HG03175 (cell line): ENCODE results near the gene ROS1.

Experiments used
- ATAC-seq: cut with Tn5 transposase; IDR thresholded peaks from one replicate; pipeline ENCODE4 v1.9.1; 2021; ENCODE audit warnings: mild to moderate bottlenecking, moderate library complexity; ENCODE audit not compliant: unreplicated experiment

Gene ROS1

DNA sequence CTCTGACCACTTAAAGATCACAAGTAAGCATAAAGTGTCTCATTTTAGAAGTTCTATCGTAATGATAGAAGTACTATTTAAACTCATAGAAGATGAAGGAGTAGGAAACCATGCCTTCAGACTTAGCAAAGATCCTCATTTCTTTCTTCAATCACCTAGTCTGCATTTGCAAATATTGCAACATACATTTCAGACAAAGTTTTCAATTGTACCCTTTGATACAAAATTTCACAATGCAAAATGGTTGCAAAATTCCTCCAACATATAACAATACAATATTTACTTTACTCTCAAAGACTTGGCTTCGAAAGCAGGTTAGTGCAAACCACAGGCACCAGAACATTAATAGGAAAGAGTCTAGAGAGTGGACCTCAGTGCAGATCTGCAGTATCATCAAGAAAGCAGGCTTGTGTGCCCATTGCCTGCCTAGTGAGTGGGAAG, 16.1 kb upstream of the ROS1 start:
- ATAC-seq, result no peak

DNA sequence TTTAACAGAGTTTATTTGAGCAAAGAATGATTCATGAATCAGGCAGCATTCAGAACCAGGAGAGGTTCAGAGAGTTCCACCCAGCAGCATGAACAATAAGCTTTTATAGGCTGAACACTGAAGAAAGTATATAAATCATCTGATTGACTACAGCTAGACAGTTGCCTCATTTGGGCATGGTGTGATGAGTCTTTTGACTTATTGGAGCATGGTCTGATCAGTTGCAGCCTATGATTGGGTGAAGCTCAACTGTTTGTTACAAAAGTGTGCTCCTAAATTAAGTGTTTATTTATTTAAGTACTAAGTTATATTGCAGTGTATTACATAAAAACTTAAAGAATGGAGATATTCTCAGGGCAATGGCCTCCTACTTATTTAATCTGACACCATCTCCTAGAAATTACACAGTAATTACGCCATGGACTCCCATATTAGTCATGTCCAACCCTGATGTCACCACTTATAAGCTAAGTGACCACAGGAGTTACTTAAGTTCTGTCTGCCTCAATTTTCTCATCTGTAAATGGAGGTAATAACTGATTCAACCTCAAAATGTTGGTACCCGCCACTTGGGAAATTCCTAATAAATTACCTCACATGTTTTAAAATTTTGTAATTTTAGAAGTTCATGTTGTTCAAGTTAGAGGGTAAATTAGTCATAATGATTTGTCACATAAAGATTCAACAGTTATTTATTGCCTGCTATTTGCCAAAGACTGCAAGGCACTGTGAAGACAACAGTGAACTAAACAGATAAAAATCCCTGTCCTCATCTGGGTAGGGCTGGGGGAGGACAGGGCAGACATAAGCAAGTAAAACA, 15.2 kb upstream of the ROS1 start:
- no peak for ATAC-seq

DNA sequence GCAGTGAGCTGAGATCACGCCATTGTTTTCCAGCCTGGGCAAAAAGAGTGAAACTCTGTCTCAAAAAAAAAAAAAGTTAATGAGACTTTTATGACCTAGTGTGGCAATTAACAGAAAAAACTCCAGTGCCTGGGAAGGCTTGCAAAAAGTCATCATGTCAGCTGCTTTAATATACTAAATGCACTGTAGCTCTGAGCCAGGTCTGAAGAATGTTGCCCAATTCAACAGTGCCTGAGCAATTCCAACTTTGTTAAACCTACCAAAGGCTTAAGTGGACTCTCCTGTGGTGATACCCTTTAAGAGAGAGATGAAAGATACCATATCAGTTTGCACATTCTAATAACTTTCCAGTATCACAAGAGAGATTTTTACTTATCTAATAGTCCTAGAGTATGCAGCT, 6.5 kb upstream of the ROS1 start:
- no peak for ATAC-seq

DNA sequence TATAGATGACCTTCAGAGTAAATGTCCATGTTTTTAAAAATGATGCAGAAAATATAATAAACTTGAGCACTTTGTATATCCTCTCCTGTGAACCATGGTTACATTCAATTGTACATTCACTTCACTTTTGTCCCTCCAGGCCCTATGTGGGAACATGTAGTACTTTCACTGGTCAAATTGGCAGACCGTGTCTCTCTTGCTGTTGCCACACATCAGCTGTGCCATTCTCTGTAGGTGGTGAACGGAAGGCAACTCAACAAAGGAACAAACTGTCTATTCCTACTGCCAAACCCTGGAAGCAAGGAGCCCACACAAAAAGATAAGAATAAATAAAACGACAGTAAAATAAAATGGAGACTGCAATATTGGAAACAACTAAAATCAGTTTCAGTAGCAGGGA, 2.0 kb downstream of the ROS1 start:
- ATAC-seq, result no peak

DNA sequence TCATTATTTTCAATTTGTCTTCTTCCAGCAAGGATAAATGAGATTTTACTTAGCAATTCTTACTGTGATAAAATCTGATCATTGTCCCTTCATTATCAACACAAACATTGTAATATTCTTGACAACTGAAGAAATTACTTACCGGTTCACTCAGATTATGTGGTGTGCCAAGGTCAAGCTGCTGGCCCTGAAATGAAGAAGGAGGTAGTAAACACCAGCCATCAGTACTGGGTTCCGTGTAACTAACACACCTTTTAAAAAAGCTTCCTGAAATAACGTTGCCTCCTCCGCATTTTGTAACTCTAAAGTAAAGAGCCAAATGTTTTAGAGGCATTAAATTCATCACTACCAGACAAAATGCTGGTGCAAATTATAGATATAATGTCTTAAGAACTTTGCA, 7.4 kb downstream of the ROS1 start:
- ATAC-seq, result no peak

DNA sequence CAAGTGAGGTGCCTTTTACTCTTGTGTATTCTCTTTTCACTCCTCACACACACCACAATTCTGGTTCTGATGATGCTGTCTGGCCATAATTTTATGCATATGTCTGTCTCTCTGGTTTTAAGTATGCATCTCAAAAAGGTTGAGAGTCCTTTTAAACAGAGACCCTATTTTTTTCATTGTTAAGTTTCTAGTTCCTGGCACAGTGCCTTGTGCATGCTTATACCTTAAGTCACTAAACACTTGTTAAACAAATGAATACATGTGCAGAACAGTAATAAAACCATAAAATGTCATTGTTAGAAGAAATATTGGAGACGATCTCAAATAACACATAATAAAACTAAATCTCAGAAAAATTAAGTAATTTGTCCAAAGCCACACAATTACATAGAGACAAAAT, 7.9 kb downstream of the ROS1 start:
- ATAC-seq, result no peak

DNA sequence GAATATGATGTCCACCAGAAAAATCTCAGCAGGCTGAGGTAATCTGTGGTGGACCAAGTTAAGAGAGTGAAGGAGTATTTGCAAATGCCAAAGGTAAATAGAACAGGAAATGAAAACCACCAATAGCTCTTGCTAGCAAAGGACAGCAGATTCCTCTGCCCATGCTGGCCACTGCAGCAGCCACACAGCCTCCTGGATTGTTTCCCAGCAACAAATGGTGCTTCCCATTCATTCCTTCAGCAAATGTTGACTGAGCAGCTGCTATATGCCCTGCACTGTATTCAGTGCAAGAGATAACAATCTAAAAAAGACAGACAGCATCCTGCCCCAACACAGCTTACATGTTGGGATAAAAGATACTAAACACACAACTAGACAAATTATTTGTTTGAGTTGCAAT, 11.0 kb downstream of the ROS1 start:
- no peak for ATAC-seq

DNA sequence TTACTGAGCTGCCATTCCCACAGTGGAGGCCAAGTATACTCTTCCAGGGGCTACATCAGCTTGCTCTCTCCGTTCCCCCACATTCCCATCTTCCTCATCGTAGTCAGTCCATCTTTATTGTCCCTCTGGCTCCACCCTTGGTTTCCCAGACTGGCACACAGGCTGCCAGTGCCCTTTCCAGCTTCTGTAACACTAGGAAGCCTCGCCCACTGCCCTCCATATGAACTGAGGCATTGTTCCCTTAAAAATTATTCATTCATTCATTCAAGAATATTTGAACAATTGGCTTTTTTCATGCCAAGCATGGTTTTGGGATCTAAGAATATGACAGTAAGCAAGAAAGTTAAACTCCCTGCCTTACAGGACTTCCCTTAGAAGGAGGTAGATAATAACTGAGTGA, 14.3 kb downstream of the ROS1 start:
- no peak for ATAC-seq

DNA sequence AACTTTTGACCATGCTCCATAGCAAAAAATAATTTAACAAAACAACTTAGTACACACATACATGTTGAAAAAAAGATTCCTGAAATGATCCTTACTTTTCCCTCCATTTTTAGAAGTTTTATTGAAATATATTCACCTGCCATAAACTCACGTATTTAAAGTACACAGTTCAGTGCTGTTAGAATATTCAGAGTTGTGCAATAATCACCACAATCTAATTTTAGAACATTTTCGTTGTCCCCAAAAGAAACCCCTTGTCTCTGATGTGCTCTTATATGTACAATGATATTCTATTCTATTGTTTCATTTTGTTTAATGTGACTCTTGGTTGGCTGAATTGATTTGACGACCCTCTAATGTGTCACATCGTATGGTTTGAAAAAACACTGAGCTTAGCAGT, 15.9 kb downstream of the ROS1 start:
- no peak for ATAC-seq

DNA sequence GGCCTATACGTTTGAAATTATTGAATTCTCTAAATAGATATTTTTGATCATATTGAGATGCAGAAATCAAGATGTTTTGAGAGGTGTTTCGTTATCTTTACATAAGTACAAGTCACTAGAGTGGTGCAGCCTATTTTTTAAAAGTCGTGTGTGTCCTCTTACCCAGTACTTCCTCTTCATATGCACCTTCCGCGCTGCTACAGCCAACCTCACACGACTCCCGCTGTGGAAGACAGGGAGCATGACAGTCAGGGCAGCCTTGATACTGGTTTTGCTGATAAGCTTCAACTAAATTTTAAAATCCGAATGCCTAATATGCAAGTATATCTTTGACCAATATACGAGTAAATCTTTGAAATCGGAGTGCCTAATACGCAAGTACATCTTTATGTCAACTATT, 16.3 kb downstream of the ROS1 start:
- ATAC-seq, result no peak

DNA sequence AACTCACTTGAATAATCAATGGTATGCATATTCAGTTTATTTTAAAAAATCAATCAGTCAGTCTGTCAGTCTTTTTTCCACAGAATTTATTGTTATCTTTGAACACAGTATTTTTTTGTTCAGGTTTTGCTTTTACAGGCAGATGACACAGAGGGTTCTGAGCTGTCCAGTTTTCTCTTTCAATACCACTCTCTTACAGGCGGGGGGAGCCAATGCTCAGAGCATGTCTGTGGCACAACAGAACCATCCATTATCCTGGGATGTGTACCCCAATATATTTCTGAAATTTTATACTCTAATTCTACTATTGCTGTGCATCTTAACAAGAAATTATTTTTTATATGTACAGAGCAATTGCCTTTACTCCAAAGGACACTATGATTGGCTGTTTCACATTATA, 21.2 kb downstream of the ROS1 start:
- ATAC-seq, result no peak

DNA sequence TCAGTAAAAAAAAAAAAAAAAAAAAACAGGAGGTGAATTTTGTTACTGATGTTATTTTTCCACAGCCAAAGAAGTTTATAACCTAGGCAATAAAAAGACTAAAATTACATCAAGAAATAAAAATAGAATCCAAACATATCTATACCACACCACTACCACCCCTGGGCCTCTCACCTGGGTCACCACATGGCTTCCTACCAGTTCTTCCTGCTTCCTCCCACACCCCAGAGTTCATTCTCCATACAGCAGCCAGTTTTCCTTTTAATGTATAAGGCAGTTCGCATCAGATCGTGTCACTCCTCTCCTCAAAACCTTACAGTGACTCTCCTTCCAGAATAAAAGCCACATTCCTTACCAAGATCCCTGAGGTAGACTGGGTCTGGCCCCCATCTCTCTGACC, 23.9 kb downstream of the ROS1 start:
- no peak for ATAC-seq

DNA sequence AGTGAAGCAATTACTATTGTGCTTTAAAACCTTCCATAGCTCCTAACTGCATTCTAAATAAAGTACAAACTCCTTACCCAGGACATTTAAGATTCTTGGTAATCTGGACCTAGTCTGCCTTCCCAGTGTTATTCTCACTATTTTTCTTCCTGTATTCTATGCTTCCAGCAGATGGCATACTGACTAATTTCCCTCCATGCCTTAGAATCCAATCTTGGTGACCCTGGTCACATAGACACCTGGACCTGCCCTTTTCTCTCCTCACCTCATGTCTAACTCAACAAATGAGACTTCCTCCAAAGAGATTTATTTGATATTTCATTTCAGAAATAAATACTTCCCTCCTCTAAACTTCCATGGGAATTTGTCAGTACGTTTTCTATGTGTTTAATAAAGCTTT, 25.8 kb downstream of the ROS1 start:
- no peak for ATAC-seq

DNA sequence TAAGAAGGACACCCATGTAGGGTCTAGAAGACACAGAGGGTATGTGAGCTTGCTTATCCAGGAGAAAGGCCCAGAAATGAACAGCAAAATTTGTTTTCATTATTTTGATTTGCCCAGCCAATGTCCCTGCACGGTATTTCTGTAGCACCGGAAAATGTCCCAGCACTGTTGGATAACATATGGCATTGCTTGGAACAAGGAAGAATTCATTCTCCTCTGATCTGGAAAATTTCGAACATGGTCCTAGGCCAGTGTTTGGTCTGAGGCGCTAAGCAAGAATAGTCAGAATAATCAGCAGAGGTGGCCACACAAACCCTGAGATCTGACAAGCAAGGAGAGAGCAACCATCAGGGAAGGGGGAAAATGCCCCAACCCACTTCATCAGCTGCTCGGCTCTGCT, 26.6 kb downstream of the ROS1 start:
- ATAC-seq, result no peak

DNA sequence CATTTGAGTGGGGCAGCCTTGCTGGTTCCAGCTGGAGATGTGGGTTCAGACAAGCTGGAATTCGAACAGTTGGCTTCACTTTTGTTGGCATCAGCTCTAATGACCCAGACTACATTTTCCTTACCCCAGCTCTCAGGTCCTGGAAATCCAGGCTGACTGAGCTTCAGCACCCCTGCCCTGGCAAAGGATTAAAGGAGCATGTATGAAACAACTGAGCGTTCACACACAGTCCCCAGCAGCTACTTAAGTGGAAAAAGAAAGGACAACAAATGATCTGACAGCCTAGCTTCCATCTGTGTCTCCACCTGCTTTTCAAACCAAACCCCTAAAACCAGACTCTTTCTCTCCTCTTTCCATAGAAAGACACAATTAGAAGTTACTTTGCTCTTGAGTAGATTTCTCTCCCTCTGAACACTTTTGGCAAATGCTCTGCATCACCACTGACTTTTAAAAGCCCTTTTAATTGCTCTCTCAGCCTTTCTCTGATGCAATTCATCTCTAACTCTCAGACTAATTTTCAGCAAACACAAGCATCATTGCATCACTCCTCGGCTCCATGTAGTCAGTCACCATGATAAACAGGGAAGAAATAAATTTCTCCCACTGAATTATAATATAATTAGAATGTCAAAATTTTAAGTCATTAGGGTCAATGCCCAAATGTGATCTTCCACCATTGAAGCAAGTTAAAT, 28.1 kb downstream of the ROS1 start:
- ATAC-seq, result no peak

DNA sequence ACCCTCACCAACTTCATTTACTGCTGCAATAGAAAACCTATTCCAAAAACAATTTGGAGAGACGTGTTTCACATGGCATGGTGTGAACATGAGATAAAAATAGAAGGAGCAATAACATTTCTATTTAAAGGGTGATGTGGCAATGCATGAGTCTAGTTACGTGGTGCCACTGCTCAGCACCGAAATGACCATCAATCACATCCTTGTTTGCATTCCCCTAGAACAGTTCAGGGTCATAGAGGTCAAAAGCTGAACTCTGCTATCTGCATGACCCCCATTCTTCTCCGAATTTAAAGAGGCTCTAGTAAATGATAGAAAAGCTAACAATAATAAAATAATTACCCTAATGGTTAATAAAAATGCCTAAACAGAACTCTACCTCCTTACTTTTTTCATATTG, 29.5 kb downstream of the ROS1 start:
- no peak for ATAC-seq

DNA sequence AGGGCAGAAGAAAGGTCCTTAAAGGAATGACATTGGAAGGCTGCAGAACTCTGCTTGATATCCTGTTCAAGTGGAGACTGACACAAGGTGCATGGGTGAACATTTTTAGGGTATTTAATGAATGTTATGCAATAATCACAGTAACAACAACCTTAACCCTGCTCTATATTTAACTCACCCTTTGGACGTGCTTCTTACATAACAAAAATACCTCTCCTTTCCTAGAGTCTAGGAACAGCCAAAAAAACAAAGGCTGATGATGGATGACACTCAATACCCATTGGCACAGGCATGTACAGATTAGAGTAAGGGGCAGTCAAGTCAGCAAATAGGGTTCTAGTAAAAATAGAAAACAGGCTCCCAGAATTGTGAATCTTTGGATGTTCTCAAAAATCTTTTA, 30.6 kb downstream of the ROS1 start:
- no peak for ATAC-seq

DNA sequence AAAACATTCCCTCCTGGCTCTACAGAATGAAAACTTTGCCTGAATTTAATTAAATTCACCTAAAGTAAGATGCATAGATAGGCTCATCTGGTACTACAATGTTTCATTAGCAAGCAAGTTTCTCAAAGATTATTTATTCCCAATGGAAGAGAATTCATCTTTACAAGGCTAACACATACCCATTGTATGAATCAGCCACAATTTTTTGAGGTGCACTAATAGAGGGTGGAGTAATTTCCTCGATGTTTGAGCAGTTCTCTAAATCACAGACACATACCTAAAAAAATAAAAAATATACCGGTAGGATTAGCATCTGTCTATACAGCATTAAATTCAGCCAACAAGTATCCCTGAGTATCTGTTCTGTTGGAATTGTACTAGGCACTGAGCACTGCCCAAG, 32.7 kb downstream of the ROS1 start:
- ATAC-seq, result no peak

DNA sequence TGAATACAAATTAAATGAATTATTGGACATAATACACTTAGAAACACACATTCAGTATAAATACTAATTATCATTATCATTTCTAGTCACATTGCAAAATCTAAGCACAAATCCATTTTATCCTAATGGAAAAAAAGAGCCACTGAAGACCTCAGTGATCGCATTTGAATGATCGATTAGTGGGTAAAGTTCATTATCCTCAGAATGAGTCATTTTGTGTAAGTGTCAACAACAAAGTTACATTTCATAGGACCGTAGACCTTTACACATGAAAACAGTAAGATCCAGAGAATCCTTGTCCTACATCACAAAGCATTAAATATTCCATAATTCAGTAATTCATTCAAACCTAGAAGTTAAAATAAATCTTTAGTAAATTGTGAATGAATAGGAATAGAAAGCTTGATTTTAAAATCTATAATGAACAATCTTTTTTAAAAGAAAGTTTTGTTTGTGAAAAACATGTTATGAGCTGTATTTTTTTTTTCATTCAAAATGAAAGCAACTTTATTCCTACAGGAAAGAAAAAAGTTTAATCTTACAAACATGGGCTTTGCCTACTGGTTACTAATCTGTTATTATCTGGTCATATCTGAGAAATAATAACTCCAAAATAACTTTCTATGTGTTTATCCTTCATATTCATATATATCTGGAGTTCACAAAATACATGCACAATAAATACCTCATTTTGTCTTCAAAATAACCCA, 33.7 kb downstream of the ROS1 start:
- ATAC-seq, result no peak

DNA sequence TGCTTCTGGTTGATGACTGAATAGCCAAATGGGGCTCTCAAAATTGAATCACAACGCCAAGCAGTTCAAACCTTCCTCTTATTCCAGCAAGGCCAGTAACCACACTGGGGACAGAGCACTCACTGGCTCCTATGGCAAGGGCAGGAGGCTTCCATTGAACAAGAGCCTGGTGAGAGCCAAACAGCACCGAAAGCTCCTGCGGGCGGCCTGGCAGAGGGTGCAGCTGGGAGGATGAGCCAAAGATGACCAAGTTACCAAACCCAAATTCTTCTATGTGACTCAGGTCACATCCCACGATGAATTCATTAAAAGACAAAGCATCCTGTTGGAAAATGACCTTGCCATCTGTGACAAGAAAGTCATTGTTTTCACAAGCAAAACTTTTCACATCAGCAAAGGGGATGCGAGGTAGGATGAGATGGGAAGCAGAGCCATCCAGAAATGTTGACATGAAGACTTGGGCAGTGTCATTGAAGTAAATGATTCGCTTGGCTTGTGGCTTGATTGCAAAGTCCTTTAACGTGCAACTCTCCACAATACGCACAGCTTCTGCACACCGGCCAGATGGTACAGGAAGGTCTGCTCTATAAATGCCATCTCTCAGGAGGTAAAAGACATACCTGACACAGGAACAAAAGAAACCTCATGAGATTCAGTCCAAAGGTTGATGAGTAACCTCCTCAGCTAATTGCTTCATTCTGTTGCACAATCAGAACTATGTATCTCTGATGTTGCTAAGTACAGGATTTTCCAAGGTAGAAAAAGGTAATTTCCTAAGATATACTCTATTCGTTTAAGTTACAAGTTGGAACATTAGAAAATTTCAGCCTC, 36.3 kb downstream of the ROS1 start:
- ATAC-seq, result no peak

DNA sequence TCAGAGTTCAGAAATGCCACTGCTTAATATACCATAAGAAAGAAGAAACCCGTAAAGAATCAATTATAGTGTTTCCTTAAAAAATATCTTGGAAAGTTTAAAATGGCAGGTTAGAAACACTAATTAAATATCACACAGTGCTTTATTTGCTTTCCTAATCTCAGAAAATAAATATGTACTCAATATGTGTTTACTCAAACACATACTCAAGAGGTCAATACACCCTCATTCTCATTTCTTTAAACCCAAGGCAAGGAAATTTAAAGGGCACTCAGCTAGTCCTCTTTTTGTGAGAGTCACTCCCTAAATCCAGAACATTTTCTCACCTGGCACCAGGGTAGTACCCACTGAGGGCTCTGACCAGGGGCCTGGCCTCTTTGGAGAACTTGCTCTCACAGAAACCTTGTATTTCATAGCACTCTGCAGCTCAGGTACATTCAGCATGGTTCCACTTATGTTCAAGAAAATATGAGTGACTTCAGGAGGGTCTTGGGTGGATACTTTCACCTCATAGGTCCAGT, 38.2 kb downstream of the ROS1 start:
- ATAC-seq, result no peak
